Keratinocyte (primary cell): ENCODE measurements around the gene SLAIN1. TPM values are rescaled to one million over a fixed set of nuclear protein-coding genes. Genes with fewer than 3 reads are reported as not detected.

ENCODE experiments used
- DNase-seq: peaks from one replicate; pipeline ENCODE4 v3.0.0-alpha.2; 2011; ENCODE audit warnings: low read depth, missing footprints, low spot score
- FAIRE-seq: peaks from 2 replicates; lab custom pipeline; 2011; peaks lifted over from hg19 to GRCh38; lab: Jason Lieb, UNC
- H2AFZ ChIP-seq: 2 replicates; pipeline ENCODE4 v1.6.0; 2012; ENCODE audit warnings: low read length, control low read depth, inconsistent platforms; ENCODE audit not compliant: control insufficient read depth
- H3K27ac ChIP-seq: 2 replicates; pipeline ENCODE4 v1.5.1; 2011; ENCODE audit warnings: low read length; ENCODE audit not compliant: control insufficient read depth, insufficient read depth
- H3K27me3 ChIP-seq: 3 replicates; pipeline ENCODE4 v1.6.0; 2011; ENCODE audit warnings: low read length; ENCODE audit not compliant: control insufficient read depth, insufficient read depth; ENCODE audit errors: extremely low read depth
- H3K36me3 ChIP-seq, 2 experiments: 2 replicates in 1 of 2; 3 replicates in 1 of 2; pipeline ENCODE4 v1.5.1; 2011; ENCODE audit warnings: low read length in 2 of 2, mild to moderate bottlenecking in 1 of 2; ENCODE audit not compliant: control insufficient read depth in 2 of 2, insufficient read depth in 2 of 2; ENCODE audit errors: extremely low read depth in 1 of 2
- H3K4me1 ChIP-seq: 3 replicates; pipeline ENCODE4 v1.5.1; 2011; ENCODE audit warnings: low read length; ENCODE audit not compliant: control insufficient read depth, insufficient read depth; ENCODE audit errors: extremely low read depth
- H3K4me2 ChIP-seq: 3 replicates; pipeline ENCODE4 v1.6.0; 2011; ENCODE audit warnings: low read depth, low read length; ENCODE audit not compliant: control insufficient read depth, insufficient read depth; ENCODE audit errors: extremely low read depth
- H3K4me3 ChIP-seq, 3 experiments: fragments of 200-600 bp in 1 of 3; sonication (generic) in 1 of 3; 2 replicates in 2 of 3; 3 replicates in 1 of 3; pipeline ENCODE4 v1.5.1; 2011 to 2016; ENCODE audit warnings: low read length in 3 of 3, mild to moderate bottlenecking in 3 of 3, control low read depth in 2 of 3, inconsistent platforms in 1 of 3, low read depth in 1 of 3, mixed read lengths in 1 of 3, mixed run types in 1 of 3, moderate library complexity in 1 of 3; ENCODE audit not compliant: control insufficient read depth in 2 of 3, insufficient read depth in 2 of 3; ENCODE audit errors: extremely low read depth in 1 of 3
- H3K79me2 ChIP-seq: 2 replicates; pipeline ENCODE4 v1.6.0; 2012; ENCODE audit warnings: low read length; ENCODE audit not compliant: control insufficient read depth, insufficient read depth
- H3K9ac ChIP-seq: 3 replicates; pipeline ENCODE4 v1.6.0; 2011; ENCODE audit warnings: low read length; ENCODE audit not compliant: control insufficient read depth, insufficient read depth; ENCODE audit errors: extremely low read depth
- H3K9me1 ChIP-seq: 3 replicates; pipeline ENCODE4 v1.6.0; 2011; ENCODE audit warnings: low read length; ENCODE audit not compliant: control insufficient read depth, insufficient read depth; ENCODE audit errors: extremely low read depth
- H3K9me3 ChIP-seq: 2 replicates; pipeline ENCODE4 v1.5.1; 2012; ENCODE audit warnings: low read depth, low read length; ENCODE audit not compliant: control insufficient read depth
- H4K20me1 ChIP-seq: 3 replicates; pipeline ENCODE4 v1.6.0; 2011; ENCODE audit warnings: low read length; ENCODE audit not compliant: control insufficient read depth, insufficient read depth; ENCODE audit errors: extremely low read depth
- EZH2 ChIP-seq: IDR thresholded peaks from one replicate; pipeline ENCODE4 v1.6.1; 2012; ENCODE audit warnings: inconsistent platforms, mild to moderate bottlenecking, low read length, moderate library complexity
- dilution Hi-C: fragments of 300-500 bp; cut with MboI; formaldehyde crosslinking; loops from one replicate; pipeline ENCODE4 v1.7.0; 2020; ENCODE audit warnings: low sequenced_read_pairs; ENCODE audit not compliant: extremely low pct_ligation_motif_present
- polyA plus RNA-seq, 5 experiments: library from polyadenylated mRNA; depleted of rRNA in 3 of 5; stranded (reverse) in 3 of 5; stranded (forward) in 1 of 5; unstranded in 1 of 5; fragments of >200 nt; gene quantifications; 1 replicate in 1 of 5; 2 replicates in 3 of 5; 3 replicates in 1 of 5; pipeline versions ENCODE4 v1.2.1 to v1.2.3, GENCODE V29; 2011 to 2012; ENCODE audit warnings: missing spikeins in 2 of 5, low read depth in 1 of 5, low replicate concordance in 1 of 5
- TF ChIP-seq, protein P1 (sequence below), 3 experiments: IDR thresholded peaks in 1 of 3; conservative IDR thresholded peaks in 1 of 3; optimal IDR thresholded peaks in 1 of 3; 2 replicates in 2 of 3; 3 replicates in 1 of 3; pipeline versions ENCODE3 to v1.5.1; 2011; ENCODE audit warnings: low read length in 3 of 3, mild to moderate bottlenecking in 3 of 3, moderate library complexity in 2 of 3, control low read depth in 1 of 3, inconsistent platforms in 1 of 3; ENCODE audit not compliant: insufficient read depth in 2 of 3; ENCODE audit errors: extremely low read depth in 1 of 3

Gene SLAIN1
- polyA plus RNA-seq, 1 donor (not counting 4 experiments of a cell fraction or from before 2014, with no cell fraction given) = not detected

DNA sequence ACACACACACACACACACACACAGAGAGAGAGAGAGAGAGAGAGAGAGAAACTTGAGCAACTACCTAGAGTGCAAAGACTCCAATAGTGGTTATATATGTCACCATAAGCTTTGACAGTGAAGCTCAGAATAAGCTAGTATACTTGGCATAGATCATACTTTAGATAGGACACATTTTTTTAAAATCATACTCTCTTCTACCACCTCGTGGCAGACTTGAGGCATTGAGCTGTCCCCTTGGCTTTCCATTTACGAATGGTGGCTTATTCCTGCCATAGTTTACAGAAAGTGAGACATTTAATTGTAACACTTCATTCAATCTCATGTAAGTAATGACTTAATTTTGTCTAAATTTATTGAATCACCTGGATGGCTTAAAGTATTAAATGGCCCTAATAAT is 112.9 kb downstream of the SLAIN1 start:
- H3K36me3 ChIP-seq = no peaks in the 10 kb centered on the region
- no peak overlapping the region for H3K27ac ChIP-seq
- no peaks in the 10 kb centered on the region for H3K27me3 ChIP-seq
- H3K4me1 ChIP-seq = no peaks in the 10 kb centered on the region
- dilution Hi-C loops = no loop called here
- H3K4me3 ChIP-seq = no peak overlapping the region
- no peaks in the 10 kb centered on the region for H3K9me1 ChIP-seq
- no peaks in the 10 kb centered on the region for H3K79me2 ChIP-seq
- H4K20me1 ChIP-seq = no peaks in the 10 kb centered on the region
- TF ChIP-seq, protein P1, sequence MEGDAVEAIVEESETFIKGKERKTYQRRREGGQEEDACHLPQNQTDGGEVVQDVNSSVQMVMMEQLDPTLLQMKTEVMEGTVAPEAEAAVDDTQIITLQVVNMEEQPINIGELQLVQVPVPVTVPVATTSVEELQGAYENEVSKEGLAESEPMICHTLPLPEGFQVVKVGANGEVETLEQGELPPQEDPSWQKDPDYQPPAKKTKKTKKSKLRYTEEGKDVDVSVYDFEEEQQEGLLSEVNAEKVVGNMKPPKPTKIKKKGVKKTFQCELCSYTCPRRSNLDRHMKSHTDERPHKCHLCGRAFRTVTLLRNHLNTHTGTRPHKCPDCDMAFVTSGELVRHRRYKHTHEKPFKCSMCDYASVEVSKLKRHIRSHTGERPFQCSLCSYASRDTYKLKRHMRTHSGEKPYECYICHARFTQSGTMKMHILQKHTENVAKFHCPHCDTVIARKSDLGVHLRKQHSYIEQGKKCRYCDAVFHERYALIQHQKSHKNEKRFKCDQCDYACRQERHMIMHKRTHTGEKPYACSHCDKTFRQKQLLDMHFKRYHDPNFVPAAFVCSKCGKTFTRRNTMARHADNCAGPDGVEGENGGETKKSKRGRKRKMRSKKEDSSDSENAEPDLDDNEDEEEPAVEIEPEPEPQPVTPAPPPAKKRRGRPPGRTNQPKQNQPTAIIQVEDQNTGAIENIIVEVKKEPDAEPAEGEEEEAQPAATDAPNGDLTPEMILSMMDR (optimal IDR thresholded peaks at IDR 0.05 in 1 of 3, IDR thresholded peaks at IDR 0.05 in 1 of 3, conservative IDR thresholded peaks at IDR 0.05 in 1 of 3; ENCODE audit: extremely low read depth in 1 of 3, insufficient read depth in 2 of 3, low read length in 3 of 3) = peak; percentile 24 to 45 (median 45)
- TF ChIP-seq EZH2 = no peak
- no peak overlapping the region for H2AFZ ChIP-seq
- no peak for DNase-seq
- H3K4me2 ChIP-seq = no peak overlapping the region
- H3K9ac ChIP-seq = no peak overlapping the region
- no peak for FAIRE-seq
- no peaks in the 10 kb centered on the region for H3K9me3 ChIP-seq

DNA sequence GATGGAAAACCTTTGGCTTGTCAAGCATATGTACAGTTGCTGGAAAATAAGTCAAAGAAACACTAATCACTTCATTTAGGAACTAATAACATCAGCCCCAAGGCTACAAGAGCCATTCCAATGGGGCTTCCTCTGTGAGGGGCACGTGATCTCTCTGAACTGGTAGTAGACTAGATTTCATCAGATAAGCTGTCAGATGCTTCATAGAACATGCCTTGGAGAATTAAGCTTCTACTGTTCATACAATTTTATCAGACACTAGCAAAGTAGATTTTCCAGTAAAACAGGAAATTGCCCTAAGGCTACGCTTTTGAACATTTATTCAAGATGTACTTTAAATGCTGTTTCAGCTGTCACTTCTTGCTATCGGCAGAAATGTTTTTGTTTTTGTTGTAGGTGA is 113.4 kb downstream of the SLAIN1 start:
- TF ChIP-seq EZH2 = no peak
- TF ChIP-seq, protein P1 (optimal IDR thresholded peaks at IDR 0.05 in 1 of 3, IDR thresholded peaks at IDR 0.05 in 1 of 3, conservative IDR thresholded peaks at IDR 0.05 in 1 of 3; ENCODE audit: extremely low read depth in 1 of 3, insufficient read depth in 2 of 3, low read length in 3 of 3) = no peak
- Histone ChIP-seq H3K9me1 (no peaks in the 10 kb centered on the region), H3K36me3 (no peaks in the 10 kb centered on the region), H3K9ac (no peak overlapping the region), H2AFZ (no peak overlapping the region), H3K9me3 (no peaks in the 10 kb centered on the region), H3K27ac (no peak overlapping the region), H3K4me2 (no peak overlapping the region), H4K20me1 (no peaks in the 10 kb centered on the region), H3K27me3 (no peaks in the 10 kb centered on the region), H3K4me3 (no peak overlapping the region), H3K79me2 (no peaks in the 10 kb centered on the region), H3K4me1 (no peaks in the 10 kb centered on the region)
- FAIRE-seq (no peak), DNase-seq (no peak)
- dilution Hi-C loops = no loop called here
